Stimulated activated CD4-positive, alpha-beta T cell treated with anti-CD3 and anti-CD28 coated beads, TNF-alpha, amount 100 ng/mL, for 1 hour (primary cell): ENCODE measurements around the gene PLCB1.
"Not testable (repeated sequence)": the region's sequence is repeated elsewhere in the genome, so short reads cannot be mapped to it uniquely, and the experiment has no call there.

ENCODE experiments used
- DNase-seq, 3 donors: peaks; one replicate each; pipeline ENCODE4 v3.0.0-alpha.2; 2020; ENCODE audit warnings: low read depth in 3 of 3, low spot score in 1 of 3

The PLCB1 gene

DNA sequence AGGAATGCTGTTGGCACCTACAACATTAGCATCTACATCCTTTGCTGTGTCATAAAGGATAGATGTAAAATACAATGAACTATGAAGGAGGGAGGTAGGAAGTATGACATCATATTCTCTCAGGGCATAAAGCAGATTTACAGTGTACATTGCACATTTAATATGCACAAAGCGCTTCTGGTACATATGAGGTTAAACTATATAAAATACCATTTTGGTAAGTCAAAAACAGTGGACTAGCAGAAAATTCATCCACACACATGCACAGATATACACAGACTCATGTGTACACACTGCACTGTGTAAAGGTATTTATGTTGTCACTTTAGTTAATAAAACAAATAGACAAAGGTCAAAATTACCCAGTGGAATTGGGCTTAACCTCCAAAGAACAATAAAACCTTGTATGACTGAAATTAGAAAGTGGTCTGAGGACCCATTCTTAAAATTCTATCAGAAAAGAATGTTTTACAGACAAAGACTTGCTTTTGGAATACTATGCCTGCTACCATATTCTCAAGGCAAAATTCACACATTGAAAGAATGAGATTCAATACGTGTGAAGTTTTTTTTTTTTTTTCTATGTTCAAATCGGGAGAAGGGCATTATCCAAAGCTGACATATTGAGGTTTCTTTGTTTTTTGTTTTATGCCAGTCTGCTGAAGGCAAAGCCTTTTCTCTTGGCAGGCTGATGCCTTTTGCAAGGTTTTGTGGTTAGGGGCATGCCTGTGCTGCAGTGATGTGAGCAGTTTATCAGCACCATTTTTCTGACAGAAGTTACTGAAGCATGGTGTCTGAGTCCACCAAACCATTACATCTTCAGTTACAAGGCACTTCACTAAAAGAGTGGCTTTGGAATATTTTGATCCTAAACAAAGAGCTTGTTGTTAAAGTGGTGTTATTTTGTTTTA lies 199.0 kb downstream of the PLCB1 start:
- DNase-seq = no peak

DNA sequence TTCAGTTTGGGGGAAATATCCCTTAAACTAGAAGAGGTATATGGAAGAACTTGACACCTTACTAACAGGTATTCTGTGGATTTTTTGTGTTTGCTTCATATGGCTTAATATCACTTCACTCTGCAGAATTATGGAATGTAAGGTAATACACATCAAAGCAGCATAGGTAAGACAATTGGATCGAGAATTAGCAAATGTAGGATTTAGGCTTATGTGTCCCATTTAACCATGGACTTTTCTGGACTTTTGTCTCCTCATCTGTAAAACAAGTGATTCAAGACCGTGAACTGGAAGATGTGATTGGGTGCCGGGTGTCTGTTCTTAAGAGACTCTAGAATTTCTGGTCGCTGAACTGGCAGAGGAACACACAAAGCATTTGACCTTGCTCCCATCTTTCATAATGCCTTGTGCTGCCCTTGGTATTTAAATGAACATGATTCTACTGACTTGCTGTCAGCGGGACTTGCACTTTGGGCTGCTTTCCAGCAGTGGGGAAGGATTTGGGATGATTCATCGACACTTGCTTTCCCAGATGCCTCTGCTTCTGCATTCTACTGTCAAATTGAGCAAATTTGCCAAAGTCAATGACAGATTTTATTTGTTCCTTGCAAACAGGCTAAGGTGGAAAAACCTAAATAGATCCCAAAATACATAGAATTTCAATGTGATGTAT lies 199.8 kb downstream of the PLCB1 start:
- DNase-seq = no peak

DNA sequence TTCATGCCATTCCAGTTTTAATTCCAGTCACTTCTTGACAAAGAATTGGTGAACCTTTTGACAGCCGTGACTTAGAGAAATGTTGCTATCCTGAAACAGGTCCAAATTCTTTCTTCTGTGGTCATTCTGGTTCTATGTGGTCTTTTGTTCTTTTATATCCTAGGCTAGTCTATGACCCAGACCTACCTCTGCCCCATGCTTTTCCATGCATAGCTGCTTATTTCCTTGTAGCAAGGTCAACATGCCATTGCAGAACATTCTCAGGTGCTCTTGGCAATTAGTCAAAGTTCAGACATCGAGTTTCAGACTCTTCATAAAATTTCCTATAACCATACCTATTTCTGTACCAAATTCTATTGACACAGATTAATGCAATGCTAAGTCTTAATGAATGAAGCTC lies 202.6 kb downstream of the PLCB1 start:
- no peak for DNase-seq

DNA sequence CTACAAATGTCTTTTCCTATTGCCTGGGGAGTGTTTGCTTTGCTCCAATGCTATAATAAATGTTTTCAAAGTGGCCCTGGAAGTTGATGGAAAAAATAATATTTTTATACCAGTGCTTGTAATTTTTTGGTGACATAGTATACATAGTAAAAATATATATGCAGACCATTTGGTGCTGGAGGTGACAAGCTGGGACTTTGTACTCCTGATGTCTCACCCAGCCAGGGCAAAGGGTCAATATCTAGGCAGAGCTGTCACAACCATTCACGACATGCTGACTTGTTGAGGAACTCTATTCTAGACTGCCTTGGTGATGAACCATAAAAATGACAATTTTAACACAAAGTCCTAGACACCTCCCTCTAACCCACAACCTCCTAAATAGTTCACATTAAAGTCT lies 203.0 kb downstream of the PLCB1 start:
- DNase-seq = no peak

DNA sequence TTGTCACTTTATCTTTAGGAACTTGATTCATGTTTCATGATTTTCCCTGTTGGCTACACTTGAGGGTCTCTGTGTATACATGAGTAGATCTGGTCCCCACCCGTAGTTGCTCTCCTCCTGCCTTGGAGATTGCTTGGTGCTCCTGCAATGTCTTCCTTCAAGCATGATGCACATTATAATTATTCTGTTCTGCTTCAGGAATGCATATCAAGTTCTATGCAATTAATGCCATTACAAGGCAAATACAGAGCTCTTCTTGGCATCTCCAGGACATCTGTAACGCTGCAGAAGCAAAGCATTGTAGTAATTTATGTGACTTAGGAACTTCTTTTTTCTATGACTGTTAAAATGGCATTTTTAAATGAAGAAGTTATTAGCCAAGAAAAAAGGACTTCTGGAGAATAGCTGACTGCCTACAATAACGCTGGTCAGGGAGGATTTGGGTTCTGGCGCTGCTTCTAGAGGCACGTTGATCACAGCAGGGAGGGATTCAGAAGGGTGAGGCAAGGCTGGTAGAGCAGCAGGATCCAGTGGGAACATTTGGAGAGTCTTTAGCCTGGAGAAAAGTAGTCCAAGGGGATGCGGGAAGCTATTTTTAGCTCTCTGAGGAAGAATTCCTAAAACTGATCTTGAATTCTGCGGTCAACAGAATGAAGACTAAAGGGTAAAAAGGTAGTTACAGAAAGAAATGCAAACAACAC lies 203.6 kb downstream of the PLCB1 start:
- DNase-seq = no peak

DNA sequence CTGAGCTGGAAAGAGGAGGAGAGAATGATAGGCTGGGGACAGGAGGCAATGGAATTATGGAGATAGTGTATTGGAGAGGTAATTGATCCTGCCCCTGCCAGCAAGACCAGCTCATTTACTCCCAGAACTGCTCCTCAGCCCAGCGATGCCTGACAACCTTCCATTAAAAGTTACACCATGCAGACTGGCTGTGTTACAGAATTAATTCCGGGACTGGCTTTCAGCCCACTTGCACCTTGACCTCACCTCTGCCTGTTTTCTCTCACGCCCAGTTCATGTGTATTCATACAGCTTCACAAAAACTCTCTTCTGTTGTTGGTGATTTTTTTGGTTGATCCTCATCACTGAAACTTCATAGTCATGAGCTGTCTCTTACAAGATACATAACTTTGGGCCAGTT lies 207.3 kb downstream of the PLCB1 start:
- DNase-seq = no peak

DNA sequence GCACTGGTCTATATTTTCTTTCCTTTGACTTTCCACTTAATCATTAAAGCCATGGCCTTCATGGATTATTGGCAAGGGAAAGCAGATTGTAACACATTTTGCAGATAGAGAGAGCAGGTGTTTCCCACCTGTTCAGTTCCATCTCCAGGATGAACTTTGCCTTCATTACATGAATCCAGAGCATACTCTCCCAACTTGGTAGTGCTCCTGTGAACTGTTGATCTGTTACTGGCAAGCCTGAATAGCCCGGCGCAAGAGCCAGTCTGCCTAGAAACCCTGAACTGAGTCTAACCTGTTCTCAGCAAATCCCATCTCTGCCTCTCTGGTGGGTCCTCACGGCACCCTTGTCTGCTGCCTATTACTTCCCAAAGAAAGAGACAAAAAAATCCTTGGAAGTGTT lies 210.3 kb downstream of the PLCB1 start:
- DNase-seq = no peak

DNA sequence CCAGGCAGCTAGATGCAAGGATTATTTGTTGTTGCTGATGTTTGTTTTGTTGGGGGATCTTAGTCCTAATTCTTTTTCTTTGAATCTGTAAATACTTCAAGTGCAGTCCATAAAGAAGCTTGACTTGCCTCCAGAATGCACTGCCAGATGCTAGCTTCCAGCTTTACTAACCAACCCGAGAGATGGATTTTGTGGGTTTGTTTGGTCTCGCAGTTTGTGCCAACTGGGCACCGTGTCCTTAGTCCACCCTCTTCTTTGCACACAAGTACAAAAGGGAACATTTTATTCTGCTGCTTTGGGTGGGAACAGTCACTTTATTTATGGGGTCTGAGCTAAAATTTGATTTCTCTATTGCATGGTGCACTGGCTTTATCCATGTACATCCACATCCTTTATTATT lies 212.0 kb downstream of the PLCB1 start:
- DNase-seq = no peak

DNA sequence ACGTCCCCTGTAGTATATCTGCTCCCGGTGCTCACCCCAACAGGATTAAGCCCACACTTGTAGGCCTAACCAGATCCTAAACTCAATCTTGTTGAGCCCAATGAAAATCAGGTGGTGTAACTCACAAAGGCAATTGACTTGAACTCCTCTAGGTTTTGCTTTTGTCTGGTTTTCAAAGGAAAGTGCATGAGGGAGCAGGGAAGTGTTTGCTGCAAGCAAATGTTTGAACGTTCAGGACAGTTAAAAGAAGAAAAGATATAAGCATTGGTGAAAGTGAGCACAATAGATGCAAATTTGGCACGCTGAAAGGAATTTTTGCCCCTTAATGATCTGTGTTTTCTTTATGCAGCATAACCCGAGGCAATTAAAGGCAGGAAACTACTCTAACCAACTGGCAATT lies 212.6 kb downstream of the PLCB1 start:
- no peak for DNase-seq

DNA sequence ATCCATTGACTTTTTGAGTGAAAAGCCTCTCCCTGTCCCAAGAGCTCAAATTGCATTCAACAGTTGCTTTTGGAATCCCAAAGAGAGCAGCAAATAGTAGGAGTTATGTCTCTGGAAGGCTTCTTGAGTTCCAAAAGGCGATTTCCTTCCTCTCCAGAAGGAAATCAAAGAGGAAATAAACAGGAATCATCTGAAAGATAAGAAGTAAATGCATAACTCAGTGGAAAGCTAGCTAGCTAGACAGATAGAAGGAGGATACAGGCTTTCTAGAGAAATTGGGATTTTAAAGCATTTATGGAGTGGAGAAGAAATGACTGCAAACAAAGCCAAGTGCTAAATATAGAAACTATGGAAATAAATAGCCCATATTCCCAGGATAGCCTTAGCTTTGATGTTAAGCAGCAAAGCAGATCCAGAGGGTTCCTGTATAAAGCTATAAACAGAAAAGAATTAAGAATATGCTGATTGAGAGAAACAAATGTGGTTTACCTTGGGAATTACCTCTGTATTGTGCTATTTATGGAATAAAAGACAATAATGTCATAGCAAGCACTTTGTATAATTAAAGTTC lies 214.7 kb downstream of the PLCB1 start:
- DNase-seq = no peak

DNA sequence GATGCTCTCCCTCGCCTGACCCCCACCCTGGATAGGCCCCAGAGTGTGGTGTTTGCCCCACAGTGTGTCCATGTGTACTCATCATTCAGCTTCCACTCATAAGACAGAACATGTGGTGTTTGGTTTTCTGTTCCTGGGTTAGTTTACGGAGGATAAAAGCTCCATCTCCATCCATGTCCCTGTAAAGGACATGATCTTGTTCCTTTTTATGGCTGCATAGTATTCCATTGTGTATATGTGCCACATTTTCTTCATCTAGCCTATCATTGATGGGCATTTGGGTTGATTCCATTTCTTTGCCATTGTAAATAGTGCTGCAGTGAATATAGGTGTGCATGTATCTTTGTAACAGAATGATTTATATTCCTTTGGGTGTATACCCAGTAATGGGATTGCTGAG lies 218.2 kb downstream of the PLCB1 start:
- not testable (repeated sequence) for DNase-seq

DNA sequence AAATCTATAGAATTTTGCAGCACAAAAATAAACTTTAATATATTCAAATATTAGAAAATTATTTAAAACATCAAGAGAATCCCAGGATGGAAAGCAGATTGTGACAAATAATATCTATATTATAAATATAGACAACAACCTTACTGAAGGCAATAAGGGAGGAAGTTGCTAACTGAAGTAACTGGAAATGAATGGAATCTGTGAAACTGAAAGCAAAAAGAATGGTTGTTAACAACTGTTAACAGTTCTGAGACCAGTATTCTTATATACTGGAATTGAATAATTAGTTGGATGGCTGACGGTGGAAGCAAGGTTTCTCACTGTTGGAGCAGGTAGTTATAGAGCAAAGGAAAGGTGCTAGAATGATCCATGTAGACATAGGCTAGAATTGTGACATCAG lies 220.4 kb downstream of the PLCB1 start:
- no peak for DNase-seq

DNA sequence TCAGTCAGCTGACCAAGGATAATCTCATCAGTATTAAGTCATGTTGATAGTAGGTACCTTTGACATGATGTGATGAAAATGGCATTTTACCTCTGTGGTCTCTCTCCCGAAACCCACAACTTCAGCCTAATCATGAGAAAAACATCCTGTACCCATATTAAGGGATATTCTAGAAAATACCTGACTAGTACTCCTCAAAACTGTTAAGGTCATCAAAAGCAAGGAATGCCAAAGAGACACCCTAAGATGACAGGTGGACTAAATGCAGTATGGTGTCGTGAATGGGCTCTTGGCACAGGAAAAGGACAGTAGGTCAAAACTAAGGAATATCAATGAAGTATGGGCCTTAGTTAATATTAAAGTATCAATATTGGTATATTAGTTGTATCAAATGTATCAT lies 221.4 kb downstream of the PLCB1 start:
- no peak for DNase-seq

DNA sequence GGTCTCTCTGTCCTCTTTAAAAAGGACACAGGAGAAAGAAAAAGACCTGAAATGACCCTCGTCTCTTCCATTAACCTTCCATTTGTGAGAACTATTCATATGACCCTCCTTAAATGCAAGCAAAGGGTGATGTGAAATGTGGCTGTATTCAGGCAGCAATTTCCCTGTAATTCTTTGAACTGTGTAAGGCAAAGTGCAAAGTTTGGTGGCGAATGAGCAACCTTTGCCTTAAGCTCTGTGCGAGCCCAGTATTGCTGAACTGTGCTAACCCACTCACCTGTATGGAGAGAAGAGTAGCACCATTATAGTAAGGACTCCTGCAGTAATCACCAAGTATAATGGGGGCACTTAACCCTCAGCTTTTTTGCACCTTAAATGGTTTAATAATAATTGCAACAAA lies 223.4 kb downstream of the PLCB1 start:
- no peak for DNase-seq

DNA sequence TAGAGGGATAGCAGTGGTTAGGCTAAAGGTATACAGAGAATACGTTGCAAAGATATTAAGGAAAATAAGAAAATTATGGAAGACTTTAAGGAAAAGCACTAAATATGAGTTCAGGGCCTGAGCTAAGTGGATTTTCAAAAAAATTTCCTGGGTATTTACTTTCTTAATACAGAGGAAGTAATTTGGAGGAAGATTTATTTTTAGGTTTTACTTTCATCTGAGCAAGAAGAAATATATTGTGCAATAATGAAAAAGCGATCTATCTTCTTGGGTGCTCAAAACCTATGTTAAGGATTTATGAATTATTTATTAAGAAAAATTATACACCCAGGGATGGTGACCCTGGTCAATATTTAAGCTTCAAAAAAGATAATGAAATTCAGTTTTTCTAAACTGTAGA lies 224.7 kb downstream of the PLCB1 start:
- DNase-seq = no peak

DNA sequence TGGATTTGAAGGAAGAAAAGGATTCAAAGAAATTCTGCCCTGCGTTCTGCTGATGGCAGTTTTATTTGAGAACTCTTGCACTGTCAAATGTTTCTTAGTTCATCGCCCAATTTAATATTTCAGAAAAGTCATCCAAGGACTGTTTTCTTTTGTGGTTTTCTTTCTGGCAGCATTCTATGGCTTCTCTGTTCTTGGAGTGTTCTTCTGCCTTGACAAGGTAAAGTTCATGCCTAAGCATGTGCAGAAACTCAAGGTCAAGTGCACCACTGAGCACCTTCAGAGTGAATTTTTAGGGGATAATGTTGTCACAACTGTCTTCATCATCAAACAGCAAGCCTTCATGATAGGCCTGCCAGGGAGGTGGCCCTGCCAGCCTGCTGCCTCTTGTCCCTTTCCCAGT lies 225.6 kb downstream of the PLCB1 start:
- DNase-seq = no peak

DNA sequence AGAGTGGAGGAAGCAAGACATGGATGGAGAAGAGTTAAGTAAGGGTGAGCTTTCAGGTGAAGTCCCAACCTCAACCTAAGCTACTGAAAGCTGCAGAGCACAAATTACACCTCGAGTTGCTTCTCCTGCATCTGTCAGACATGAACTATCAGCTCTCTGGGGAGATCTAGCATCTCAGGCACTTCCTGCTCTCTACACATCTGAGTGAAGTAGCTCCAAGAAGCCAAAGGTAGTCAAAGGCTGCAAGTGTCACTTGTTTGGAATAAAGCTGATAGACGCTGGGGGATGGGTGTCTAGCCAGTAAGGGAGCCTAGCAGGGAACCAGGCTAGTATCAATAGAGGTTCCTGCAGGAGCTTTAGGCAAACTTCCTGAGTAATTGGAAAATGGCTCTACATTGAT lies 228.0 kb downstream of the PLCB1 start:
- no peak for DNase-seq

DNA sequence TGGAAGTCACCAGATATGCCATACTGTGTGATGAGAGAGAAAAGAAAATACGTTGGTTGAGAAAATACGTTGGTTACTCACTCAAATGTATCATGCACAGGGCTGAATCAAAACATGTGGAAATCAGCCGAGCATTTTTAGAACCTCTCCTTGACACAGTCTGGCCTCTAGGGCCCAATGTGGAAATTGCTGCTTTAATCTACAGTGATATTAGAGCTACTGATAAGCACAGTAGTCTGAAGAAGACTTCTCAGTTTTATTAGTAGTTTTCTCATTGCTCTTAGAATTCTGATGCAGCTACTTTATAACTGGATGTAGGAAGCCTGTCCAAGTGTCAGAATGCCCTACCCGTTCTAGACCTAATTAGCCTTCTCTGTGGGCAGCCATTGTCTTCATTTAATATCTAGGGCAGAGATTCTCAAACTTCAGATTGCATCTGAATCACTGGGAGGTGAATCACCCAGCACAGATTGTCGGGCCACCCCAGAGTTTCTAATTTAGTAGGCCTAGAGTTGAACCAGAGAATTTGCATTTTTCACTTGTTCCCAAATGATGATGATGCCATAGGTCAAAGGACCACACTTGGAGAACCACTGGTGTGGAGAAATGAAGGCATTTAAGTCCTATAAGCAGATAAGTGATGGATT lies 229.1 kb downstream of the PLCB1 start:
- DNase-seq = no peak

DNA sequence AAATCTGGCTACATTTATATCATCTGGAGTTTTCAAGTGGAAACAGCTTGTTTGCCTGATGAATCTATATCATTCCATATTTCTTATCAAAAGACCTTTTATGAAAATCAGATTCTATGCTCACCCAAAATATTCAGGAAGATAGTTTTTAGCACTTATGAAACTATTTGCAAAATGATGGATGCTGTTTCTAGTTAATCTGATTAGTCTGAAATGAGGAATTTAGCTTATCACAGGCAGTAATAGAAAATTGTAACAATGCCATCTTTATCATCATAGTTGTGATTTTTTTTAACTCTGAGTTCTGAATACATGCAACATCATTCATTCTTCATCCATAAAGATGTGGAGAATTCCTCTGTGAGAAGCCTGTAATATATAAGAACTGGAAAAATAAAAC lies 229.7 kb downstream of the PLCB1 start:
- DNase-seq = no peak

DNA sequence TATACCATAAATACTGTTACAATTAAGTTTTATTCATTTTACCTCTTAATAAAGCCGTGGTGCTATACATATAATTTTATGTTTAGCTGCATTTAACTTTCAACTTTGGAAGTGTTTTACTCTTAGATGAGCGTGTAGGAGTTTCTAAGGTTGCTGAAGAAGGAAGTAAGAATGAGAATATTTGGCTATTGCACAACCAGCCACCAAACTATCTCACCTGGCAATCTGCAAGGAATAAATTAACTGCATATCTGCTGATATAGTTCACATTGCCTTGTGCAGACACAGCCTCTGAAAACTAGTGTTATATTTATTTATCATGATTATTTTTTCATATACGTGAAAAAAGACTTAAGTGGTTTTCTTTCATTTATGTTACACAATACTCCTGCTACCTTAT lies 230.4 kb downstream of the PLCB1 start:
- DNase-seq = no peak
